T follicular helper cell (primary cell): Measurements from ENCODE around the gene DPYSL4.

ENCODE experiments used
- DNase-seq: peaks from one replicate; pipeline ENCODE4 v3.0.0-alpha.2; 2020; ENCODE audit warnings: low read depth

Gene DPYSL4

GRCh38 chr10:132163826-132164515 lies 22.8 kb upstream of the DPYSL4 start:
- DNase-seq = no peak

- no peak for DNase-seq
These were observed 21.9 kb upstream of the DPYSL4 start for GRCh38 chr10:132164761-132165278.

GRCh38 chr10:132165416-132165980 lies 21.2 kb upstream of the DPYSL4 start:
- DNase-seq = no peak

- no peak for DNase-seq
These were observed 20.4 kb upstream of the DPYSL4 start for GRCh38 chr10:132166216-132166950.

GRCh38 chr10:132167041-132167674 lies 19.6 kb upstream of the DPYSL4 start:
- DNase-seq = no peak

GRCh38 chr10:132167976-132168375 lies 18.8 kb upstream of the DPYSL4 start:
- no peak for DNase-seq

- DNase-seq = no peak
These were observed 18.1 kb upstream of the DPYSL4 start for GRCh38 chr10:132168571-132169030.

GRCh38 chr10:132169031-132169765 lies 17.6 kb upstream of the DPYSL4 start:
- no peak for DNase-seq

- DNase-seq = no peak
These were observed 16.8 kb upstream of the DPYSL4 start for GRCh38 chr10:132169766-132170560.

- DNase-seq = no peak
These were observed 16.0 kb upstream of the DPYSL4 start for GRCh38 chr10:132170561-132171361.

- DNase-seq = no peak
These were observed 14.4 kb upstream of the DPYSL4 start for GRCh38 chr10:132172091-132173066.

GRCh38 chr10:132173185-132173584 lies 13.6 kb upstream of the DPYSL4 start:
- no peak for DNase-seq

- no peak for DNase-seq
These were observed 12.5 kb upstream of the DPYSL4 start for GRCh38 chr10:132174237-132174636.

GRCh38 chr10:132175408-132175807 lies 11.3 kb upstream of the DPYSL4 start:
- no peak for DNase-seq

- DNase-seq = no peak
These were observed 10.7 kb upstream of the DPYSL4 start for GRCh38 chr10:132175907-132176581.

- DNase-seq = no peak
These were observed 9.9 kb upstream of the DPYSL4 start for GRCh38 chr10:132176623-132177500.

GRCh38 chr10:132178046-132178445 lies 8.7 kb upstream of the DPYSL4 start:
- DNase-seq = no peak
